ENCODE measurements around the gene KLF1.
A peak's percentile ranks its signal among the peaks of the same experiment; 100 is the strongest.

Gene KLF1

GRCh38 chr19:12834976-12835757 lies 51.8 kb downstream of the KLF1 start:
- DNase-seq = peak; percentile 51

DNA sequence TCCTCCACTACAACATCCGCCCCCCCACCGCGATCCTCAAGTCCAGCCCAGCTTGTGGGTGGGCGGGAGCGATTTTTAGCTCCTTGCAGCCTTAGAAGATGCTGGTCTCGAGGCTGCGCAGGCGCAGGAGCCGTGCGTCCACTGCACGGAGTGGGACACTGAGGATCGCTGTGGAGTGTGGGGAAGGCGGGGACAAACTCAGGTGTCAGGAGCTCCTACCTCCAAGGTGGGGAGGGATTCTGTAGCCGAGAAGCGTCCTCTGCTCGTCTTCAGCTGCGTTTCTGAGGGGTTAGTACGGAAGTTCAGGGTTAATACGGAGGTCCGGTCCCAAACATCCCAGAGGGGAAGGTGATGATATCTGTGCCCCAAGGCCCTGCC lies 52.4 kb downstream of the KLF1 start, which contains the start of gene RTBDN:
RTBDN (minus strand) TSS at position 14 of the 378 bp plus-strand sequence. CDS start 4,600 bp downstream, outside the sequence.
- no peak for DNase-seq
